NCI-H524 treated with DMSO at 0.1 percent for 48 hours (cell line): ENCODE data around the gene BIN1.

Source experiments
- DNase-seq: peaks from one replicate; lab custom pipeline; 2025; lab: John Stamatoyannopoulos, UW

Gene BIN1

GRCh38 chr2:127020536-127020935 lies 86.4 kb downstream of the BIN1 start:
- no peak for DNase-seq

DNA sequence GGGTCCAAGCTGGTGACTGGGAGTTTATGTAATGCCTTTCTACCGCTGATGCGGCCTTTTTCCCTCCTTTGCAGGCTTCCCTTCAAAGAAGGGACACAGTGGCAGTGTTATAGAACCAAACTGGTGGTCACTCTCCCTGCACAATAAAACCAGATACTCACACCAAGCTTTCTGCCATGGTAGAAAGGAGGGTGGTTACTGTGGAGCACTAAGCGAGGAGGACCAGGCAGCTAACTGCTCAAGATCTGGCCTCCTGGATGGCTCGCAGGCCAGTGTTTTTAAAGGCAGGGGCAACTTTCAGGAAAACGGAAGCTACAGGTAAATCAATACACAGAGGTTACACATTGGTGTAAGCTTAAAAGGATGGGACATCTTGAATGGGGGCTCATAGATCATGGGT lies 89.4 kb downstream of the BIN1 start:
- DNase-seq, result no peak

GRCh38 chr2:127016329-127016728 lies 90.6 kb downstream of the BIN1 start:
- DNase-seq, result no peak

- no peak for DNase-seq
These were observed 91.6 kb downstream of the BIN1 start for GRCh38 chr2:127015106-127015910.

GRCh38 chr2:127014630-127015029 lies 92.3 kb downstream of the BIN1 start:
- no peak for DNase-seq

DNA sequence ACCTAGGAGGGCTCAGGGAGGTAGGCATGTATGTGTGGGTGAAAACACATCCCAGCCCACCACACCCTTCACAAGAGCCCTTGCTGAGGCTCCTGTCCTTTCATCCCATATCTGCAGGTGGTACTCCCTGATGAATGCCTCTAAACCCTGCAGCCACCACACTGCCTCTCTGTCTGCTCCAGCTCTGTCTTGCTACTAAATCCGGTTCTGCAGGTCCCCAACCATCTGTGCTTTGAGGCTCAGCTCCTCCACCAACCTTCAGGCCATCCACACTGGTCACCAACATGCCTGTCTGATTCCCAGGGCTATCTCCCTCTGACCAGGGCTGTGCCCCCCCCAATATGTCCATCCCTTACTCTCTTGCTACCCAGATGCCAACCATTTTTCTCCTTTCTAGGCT lies 92.7 kb downstream of the BIN1 start:
- DNase-seq, result no peak

- no peak for DNase-seq
These were observed 94.1 kb downstream of the BIN1 start for GRCh38 chr2:127012868-127013267.

DNA sequence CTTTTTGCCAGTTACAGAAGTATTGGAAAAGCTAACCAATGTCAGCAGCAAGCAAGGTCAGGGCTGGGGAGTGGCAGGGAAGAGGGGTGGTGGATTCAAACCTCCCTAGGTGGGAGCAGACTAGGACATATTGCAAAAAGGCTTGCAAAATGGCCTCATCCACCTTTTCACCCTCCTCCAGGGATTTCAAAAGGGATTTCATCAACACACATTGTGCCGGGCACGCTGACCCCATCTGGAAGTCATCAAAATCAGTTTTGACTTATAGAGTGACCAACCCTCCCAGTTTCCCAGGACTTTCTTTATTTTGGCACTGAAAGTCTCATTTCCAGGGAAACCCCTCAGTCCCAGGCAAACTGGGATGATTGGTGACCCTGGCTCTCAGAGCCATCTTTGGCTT lies 94.7 kb downstream of the BIN1 start:
- no peak for DNase-seq

DNA sequence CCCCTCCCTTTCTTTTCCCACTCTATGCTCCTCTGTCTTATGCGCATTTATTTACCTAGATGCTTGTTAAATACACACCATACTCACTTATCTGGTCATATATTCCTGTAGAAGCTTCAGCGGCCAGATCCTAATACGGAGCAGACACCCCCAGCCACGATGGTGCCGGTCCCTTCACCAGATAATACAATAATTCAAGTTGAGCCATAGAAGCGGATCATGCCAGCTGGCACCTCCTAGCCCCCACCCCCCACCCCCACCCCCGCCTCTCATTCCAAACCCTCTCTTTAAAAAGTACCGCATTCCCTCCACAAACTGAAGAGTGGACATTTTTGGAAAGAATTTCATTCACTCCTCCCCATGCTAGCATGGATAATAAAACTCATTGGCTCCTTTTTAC lies 95.2 kb downstream of the BIN1 start:
- no peak for DNase-seq

DNA sequence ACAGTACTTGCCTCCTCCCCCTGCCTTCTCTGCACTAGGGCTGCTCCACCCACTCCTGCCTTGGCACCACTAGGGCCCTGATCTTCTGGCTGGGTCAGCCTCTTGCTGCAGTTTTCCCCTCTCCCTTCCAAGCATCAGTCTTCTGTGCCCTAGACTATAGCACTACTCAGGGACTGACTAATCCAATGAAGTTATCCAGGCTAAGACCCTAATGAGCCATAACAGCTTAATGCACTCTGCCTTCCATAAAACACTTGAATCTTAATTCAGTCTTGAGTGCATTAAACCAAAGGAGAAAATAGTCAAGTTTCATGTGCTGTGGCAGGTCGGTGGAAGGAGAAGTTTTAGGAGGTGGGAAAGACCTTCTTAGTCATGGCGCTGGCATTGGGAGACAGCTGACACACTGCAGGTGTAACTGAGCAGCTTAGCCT lies 95.7 kb downstream of the BIN1 start:
- DNase-seq, result peak; percentile 93

DNA sequence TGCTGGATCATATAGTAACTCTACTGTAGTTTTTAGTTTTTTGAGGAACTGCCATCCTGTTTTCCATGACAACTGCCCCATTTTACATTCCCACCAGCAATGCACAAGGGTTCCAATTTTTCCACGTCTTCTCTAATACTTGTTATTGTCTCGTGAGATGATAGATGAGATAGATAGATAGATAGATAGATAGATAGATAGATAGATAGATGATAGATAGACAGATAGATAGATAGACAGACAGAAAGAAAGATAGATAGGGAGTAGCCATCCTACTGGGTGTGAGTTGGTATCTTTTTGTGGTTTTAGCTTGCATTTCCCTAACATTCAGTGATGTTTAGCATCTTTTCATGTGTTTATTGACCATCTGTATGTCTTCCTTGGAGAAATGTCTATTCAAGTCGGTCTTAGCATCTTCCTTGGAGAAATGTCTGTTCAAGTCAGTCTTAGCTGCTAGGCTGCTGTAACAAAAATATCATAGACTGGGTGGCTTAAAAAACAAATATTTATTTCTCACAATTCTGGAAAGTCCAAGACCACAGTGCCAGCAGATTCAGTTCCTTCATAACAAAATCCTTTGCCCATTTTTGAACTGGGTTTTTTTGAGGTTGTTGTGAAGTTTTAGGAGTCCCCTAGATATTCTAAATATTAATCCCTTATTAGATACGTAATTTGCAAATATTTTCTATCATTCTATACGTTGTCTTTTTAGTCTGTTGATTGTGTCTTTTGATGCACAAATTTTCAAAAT lies 98.5 kb downstream of the BIN1 start:
- no peak for DNase-seq

DNA sequence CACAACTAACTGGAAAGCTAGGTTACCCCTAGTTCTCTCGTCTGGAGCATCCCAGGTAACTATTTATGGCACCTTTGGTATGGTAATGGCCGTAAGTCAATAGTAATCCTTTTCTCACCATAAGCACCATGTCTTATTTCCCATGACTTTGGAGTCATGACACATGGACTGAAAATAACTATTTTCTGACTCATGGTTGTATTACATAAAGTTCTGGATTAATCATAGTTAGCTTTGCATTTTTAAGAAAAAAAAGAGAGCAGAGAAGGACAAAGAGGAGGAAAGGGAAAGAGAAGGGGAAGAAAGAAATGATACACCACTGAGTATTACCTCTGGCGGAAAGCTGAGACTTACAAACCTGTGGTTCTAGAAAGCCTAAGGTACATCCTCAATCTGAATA lies 99.3 kb downstream of the BIN1 start:
- DNase-seq, result no peak

- no peak for DNase-seq
These were observed 100.0 kb downstream of the BIN1 start for GRCh38 chr2:127006962-127007361.

DNA sequence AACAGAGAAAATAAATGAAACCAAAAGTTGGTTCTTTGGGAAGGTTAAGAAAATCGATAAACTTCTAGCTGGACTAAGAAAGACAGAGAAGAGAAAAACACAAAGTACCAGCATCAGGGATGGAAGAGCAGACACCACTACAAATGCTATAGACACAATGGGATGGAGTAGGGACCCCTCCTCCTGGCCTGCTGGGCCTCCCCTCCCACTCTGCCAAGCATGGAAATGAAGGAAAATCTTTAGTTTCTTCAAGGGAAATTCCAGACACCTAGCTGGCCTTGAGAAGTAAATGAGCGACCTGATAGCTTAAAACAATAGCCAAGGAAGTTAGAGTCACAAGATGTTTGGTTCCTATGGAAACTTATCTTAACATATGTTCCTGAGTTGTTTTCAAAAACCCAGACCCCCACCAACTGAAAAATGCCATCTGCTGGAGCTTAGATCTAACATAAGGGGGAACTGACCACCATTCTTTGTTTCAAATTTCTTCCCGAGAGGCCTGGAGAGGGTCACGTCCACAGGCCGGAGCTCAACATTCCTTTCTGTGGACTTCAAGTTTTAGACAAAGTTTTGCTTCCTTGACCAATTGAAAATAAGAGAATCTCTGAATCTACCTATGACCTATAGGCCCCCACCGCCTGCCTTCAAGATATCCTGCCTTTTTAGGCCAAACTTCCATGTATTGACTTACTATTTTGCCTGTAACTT lies 101.9 kb downstream of the BIN1 start:
- DNase-seq, result peak; percentile 88

GRCh38 chr2:127003070-127003800 lies 103.7 kb downstream of the BIN1 start:
- DNase-seq, result peak; percentile 79

DNA sequence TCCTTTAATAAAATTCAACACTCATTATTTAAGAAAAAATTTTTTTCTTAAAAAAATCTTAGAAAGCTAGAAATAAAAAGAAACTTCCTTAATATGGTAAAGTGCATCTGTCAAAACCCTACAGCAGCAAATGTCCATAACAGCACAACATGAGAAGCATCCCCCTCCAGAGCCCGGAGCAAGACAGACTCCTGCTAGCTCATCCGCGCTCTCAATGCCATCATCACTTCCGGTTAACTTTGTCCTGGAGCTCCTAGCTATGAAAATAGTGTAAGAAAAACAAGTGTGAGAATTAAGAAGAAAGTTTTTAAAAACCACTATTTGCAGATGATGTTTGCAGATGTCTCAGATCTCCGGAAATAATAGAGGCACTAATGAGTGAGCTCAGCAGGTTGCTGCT lies 105.2 kb downstream of the BIN1 start:
- DNase-seq, result no peak

GRCh38 chr2:127000937-127001336 lies 106.0 kb downstream of the BIN1 start:
- no peak for DNase-seq

- no peak for DNase-seq
These were observed 106.8 kb downstream of the BIN1 start for GRCh38 chr2:127000194-127000593.

GRCh38 chr2:126999106-126999756 lies 107.7 kb downstream of the BIN1 start:
- no peak for DNase-seq

DNA sequence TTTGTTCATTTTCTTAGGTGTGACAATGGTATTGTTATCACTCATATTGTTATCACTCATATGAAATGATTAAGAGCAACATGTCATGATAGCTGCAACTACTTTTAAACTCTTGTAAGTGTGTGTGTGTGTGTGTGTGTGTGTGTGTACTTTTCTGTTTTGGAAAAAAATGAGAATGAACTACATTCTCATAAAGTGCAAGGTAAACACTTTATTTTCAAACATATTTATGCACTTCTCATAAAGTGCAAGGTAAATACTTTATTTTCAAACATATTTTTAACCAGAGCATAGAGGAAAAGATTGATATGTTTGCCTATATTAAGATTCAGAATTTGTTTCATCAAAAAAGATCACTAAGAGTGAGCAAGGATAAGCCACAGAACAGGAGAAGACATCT lies 108.5 kb downstream of the BIN1 start:
- DNase-seq, result no peak
